ENCODE data around the gene FBXL7.

The FBXL7 gene

DNA sequence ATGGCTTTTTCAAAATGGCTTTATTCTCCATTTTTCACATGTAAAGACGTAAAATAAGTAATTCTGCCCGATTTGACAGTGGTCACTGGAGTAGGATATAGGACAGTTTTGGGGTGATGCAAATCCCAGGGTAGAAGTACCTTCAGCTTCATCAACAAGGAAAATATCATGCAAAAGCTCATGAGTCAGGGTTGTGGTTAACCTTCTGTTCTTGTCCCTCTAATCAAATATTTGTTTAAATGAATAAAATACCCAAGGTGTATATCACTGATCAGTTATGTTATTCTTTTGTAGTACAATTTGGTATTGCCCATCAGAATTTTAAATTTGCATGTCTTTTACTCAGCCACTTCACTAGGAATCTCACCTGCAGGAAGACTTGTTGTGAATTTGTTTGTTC is 40.0 kb downstream of the FBXL7 start:
- ChIA-PET POLR2A (no interaction called here), CTCF (interaction anchor here (1.6 kb wide), 1 partner anchor 14 kb away, joined by 4 read pairs; no protein-coding TSS in a partner anchor)

GRCh38 chr5:15544039-15544438 is 44.1 kb downstream of the FBXL7 start:
- no peak for DNase-seq (ENCODE audit: extremely low spot score)
- TF ChIP-seq, protein P1, sequence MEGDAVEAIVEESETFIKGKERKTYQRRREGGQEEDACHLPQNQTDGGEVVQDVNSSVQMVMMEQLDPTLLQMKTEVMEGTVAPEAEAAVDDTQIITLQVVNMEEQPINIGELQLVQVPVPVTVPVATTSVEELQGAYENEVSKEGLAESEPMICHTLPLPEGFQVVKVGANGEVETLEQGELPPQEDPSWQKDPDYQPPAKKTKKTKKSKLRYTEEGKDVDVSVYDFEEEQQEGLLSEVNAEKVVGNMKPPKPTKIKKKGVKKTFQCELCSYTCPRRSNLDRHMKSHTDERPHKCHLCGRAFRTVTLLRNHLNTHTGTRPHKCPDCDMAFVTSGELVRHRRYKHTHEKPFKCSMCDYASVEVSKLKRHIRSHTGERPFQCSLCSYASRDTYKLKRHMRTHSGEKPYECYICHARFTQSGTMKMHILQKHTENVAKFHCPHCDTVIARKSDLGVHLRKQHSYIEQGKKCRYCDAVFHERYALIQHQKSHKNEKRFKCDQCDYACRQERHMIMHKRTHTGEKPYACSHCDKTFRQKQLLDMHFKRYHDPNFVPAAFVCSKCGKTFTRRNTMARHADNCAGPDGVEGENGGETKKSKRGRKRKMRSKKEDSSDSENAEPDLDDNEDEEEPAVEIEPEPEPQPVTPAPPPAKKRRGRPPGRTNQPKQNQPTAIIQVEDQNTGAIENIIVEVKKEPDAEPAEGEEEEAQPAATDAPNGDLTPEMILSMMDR (IDR thresholded peaks at IDR 0.05; ENCODE audit: control extremely low read depth, extremely low read depth, low read depth, missing control alignments) = no peak
- POLR2A ChIA-PET = no interaction called here
- CTCF ChIA-PET = no interaction called here

More for the DNA sequence above, 40.0 kb downstream of the FBXL7 start:
- TF ChIP-seq, protein P1 (IDR thresholded peaks at IDR 0.05; ENCODE audit: control extremely low read depth, extremely low read depth, low read depth, missing control alignments) = no peak
- no peak for DNase-seq (ENCODE audit: extremely low spot score)

GRCh38 chr5:15545082-15545481 is 45.1 kb downstream of the FBXL7 start:
- ChIA-PET CTCF (no interaction called here), POLR2A (no interaction called here)
- TF ChIP-seq, protein P1 (IDR thresholded peaks at IDR 0.05; ENCODE audit: control extremely low read depth, extremely low read depth, low read depth, missing control alignments) = no peak
- DNase-seq (ENCODE audit: extremely low spot score) = no peak

GRCh38 chr5:15547261-15547839 is 47.4 kb downstream of the FBXL7 start:
- CTCF ChIA-PET = interaction anchor here (1.4 kb wide), 1 partner anchor 16 kb away, joined by 4 read pairs; no protein-coding TSS in a partner anchor

GRCh38 chr5:15549961-15550360 is 50.0 kb downstream of the FBXL7 start:
- TF ChIP-seq, protein P1 (IDR thresholded peaks at IDR 0.05; ENCODE audit: control extremely low read depth, extremely low read depth, low read depth, missing control alignments) = no peak
- DNase-seq (ENCODE audit: extremely low spot score) = no peak
- CTCF ChIA-PET = interaction anchor here (1.2 kb wide), 1 partner anchor 19 kb away, joined by 3 read pairs; no protein-coding TSS in a partner anchor
- POLR2A ChIA-PET = no interaction called here

More at GRCh38 chr5:15547261-15547839, 47.4 kb downstream of the FBXL7 start:
- POLR2A ChIA-PET = no interaction called here
- TF ChIP-seq, protein P1 (IDR thresholded peaks at IDR 0.05; ENCODE audit: control extremely low read depth, extremely low read depth, low read depth, missing control alignments) = no peak
- DNase-seq (ENCODE audit: extremely low spot score) = no peak

DNA sequence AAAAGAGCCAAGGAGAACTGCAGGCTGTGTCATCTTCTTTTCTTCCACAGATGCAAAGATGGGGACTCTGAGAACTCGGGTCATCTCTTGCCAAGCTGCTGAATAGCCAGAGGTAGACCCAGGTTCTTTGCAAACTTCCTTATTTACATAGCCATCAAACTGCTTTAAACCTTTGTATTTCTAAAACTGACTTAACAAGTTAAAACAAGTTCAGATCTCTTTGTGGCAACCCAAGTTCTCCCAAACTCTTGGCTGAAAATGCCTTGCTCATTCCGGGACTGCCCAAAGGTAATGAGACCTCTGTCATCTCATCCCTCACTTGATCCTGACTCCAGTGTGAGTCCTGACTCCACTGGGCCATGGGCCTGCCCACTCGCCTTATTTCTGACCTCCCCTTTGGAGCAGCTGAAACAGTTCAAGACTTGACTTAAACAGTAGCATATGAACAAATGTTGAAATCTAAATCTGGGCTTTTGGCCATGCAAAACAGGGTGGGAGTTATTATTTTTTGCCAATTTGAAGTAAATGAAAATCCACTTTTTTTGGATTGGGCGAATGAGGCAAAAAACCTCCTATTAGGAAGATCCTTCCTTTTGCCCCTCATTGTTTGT is 50.6 kb downstream of the FBXL7 start:
- TF ChIP-seq, protein P1 (IDR thresholded peaks at IDR 0.05; ENCODE audit: control extremely low read depth, extremely low read depth, low read depth, missing control alignments) = no peak
- no peak for DNase-seq (ENCODE audit: extremely low spot score)
- POLR2A ChIA-PET = no interaction called here
- CTCF ChIA-PET = no interaction called here
